ENCODE measurements around the gene ATG7.
A peak's percentile ranks its signal among the peaks of the same experiment; 100 is the strongest.
"Not testable (repeated sequence)": the region's sequence is repeated elsewhere in the genome, so short reads cannot be mapped to it uniquely, and the experiment has no call there.

The ATG7 gene

GRCh38 chr3:11576453-11576852 is 304.3 kb downstream of the ATG7 start:
- no peak for DNase-seq

GRCh38 chr3:11578169-11578568 is 306.0 kb downstream of the ATG7 start:
- DNase-seq: no peak

- no peak for DNase-seq
These were observed 308.4 kb downstream of the ATG7 start for GRCh38 chr3:11580645-11581044.

- DNase-seq: no peak
These were observed 309.3 kb downstream of the ATG7 start for GRCh38 chr3:11581237-11582190.

- DNase-seq: peak; percentile 39 to 62
These were observed 310.2 kb downstream of the ATG7 start for GRCh38 chr3:11582191-11582968.

- DNase-seq: no peak
These were observed 311.0 kb downstream of the ATG7 start for GRCh38 chr3:11583235-11583634.

- no peak for DNase-seq
These were observed 311.4 kb downstream of the ATG7 start for GRCh38 chr3:11583638-11584046.

GRCh38 chr3:11584570-11584969 is 312.4 kb downstream of the ATG7 start:
- DNase-seq: no peak

GRCh38 chr3:11587766-11588165 is 315.6 kb downstream of the ATG7 start:
- no peak for DNase-seq

- no peak for DNase-seq
These were observed 316.1 kb downstream of the ATG7 start for GRCh38 chr3:11588338-11588737.

- DNase-seq: no peak
These were observed 316.6 kb downstream of the ATG7 start for GRCh38 chr3:11588755-11589154.

GRCh38 chr3:11589706-11590105 is 317.5 kb downstream of the ATG7 start:
- DNase-seq: no peak

- DNase-seq: no peak
These were observed 318.8 kb downstream of the ATG7 start for GRCh38 chr3:11591002-11591355.

GRCh38 chr3:11591391-11592282 is 319.4 kb downstream of the ATG7 start:
- no peak for DNase-seq

- DNase-seq: no peak
These were observed 320.5 kb downstream of the ATG7 start for GRCh38 chr3:11592445-11593298.

GRCh38 chr3:11593318-11594034 is 321.3 kb downstream of the ATG7 start:
- no peak for DNase-seq

GRCh38 chr3:11595024-11595423 is 322.8 kb downstream of the ATG7 start:
- not testable (repeated sequence) for DNase-seq

- DNase-seq: no peak
These were observed 324.2 kb downstream of the ATG7 start for GRCh38 chr3:11596387-11596786.

GRCh38 chr3:11600501-11601282 is 328.5 kb downstream of the ATG7 start:
- no peak for DNase-seq

Data from NCI-H2081 (cell line).